GM12801 (cell line): Measurements from ENCODE around the gene ADAMTS6.

Experiments used
- CTCF ChIP-seq: IDR thresholded peaks from one replicate; pipeline ENCODE4 v1.5.1; 2011; ENCODE audit warnings: control low read depth; ENCODE audit not compliant: insufficient read length; ENCODE audit errors: extremely low read depth

ADAMTS6 gene

GRCh38 chr5:65391591-65391990 lies 90.1 kb downstream of the ADAMTS6 start:
- TF ChIP-seq CTCF: no peak

- TF ChIP-seq CTCF: no peak
Observed at GRCh38 chr5:65390208-65390607, 91.5 kb downstream of the ADAMTS6 start.

GRCh38 chr5:65383859-65384258 lies 97.9 kb downstream of the ADAMTS6 start:
- TF ChIP-seq CTCF: no peak

- TF ChIP-seq CTCF: no peak
Observed at GRCh38 chr5:65382582-65382981, 99.1 kb downstream of the ADAMTS6 start.

- TF ChIP-seq CTCF: no peak
Observed at GRCh38 chr5:65366655-65367054, 115.1 kb downstream of the ADAMTS6 start.

GRCh38 chr5:65364907-65365306 lies 116.8 kb downstream of the ADAMTS6 start:
- TF ChIP-seq CTCF: no peak

GRCh38 chr5:65363499-65363898 lies 118.2 kb downstream of the ADAMTS6 start:
- no peak for TF ChIP-seq CTCF

GRCh38 chr5:65359981-65360380 lies 121.7 kb downstream of the ADAMTS6 start:
- TF ChIP-seq CTCF: no peak
